Measurements from ENCODE around the gene UBA52.

GRCh38 chr19:18607226-18608101 lies 35.8 kb downstream of the UBA52 start:
- TF ChIP-seq CTCF (IDR thresholded peaks at IDR 0.05; ENCODE audit: low read length), result no peak
- no peak for TF ChIP-seq EZH2 (optimal IDR thresholded peaks at IDR 0.05; ENCODE audit: low read depth, low read length)

All from MM.1S (cell line).